Thyroid gland (tissue), 4 donors: ENCODE results near the gene CRYGN.

Experiments used
- CTCF ChIP-seq, 6 experiments: fragments of 200-600 bp in 3 of 6; fragments of 450-650 bp in 3 of 6; sonication (generic) in 3 of 6; IDR thresholded peaks; one replicate each; pipeline ENCODE4 v1.5.1; 2016 to 2019; ENCODE audit warnings: antibody characterized with exemption in 6 of 6, mild to moderate bottlenecking in 2 of 6, inconsistent platforms in 1 of 6, moderate library complexity in 1 of 6
- POLR2A ChIP-seq, 2 donors: fragments of 450-650 bp; IDR thresholded peaks; one replicate each; pipeline ENCODE4 v1.6.1; 2017; ENCODE audit warnings: antibody characterized with exemption in 2 of 2, mild to moderate bottlenecking in 2 of 2, moderate library complexity in 1 of 2

GRCh38 chr7:151482883-151483710 lies 43.2 kb upstream of the CRYGN start:
- TF ChIP-seq CTCF (IDR thresholded peaks at IDR 0.05) (no peak), POLR2A (IDR thresholded peaks at IDR 0.05) (no peak)
